DMS114 treated with DMSO at 0.1 percent for 48 hours (cell line): ENCODE data around the gene WDR64.
"Not testable (repeated sequence)": the region's sequence is repeated elsewhere in the genome, so short reads cannot be mapped to it uniquely, and the experiment has no call there.

Experiments used
- DNase-seq: peaks from one replicate; lab custom pipeline; 2025; ENCODE audit not compliant: unreplicated experiment; lab: John Stamatoyannopoulos, UW

Gene WDR64

DNA sequence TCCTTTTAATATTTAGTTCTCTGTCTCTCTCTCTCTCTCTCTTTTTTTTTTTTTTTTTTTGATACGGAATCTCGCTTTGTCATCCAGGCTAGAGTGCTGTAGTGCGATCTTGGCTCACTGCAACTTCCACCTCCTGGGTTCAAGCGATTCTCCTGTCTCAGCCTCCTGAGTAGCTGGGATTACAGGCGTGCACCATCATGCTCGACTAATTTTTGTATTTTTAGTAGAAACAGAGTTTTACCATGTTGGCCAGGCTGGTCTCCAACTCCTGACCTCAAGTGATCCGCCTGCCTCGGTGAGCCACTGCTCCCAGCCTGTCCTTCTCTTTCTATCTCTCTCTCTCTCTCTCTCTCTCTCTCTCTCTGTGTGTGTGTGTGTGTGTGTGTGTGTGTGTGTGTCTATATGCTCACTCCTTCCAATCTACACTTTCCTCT lies 83.4 kb downstream of the WDR64 start:
- not testable (repeated sequence) for DNase-seq

DNA sequence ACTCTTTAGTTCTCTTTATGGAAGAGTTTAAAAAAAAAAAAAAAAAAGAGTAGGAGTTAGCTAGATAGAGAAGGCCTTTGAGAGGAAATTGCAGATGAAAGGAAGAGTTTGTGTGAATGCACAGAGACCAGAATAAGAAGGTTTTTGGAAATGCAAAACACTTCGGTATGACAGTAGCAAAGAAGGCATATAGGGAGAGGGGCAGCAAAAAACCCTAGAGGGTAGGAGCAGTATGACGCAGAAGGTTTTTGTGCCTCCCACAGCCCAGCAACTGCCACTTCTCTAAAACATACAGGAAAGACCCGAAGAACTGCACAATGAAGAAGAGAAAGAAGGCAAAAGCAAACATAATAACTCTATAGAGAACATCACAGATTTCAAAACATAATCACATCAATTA lies 84.3 kb downstream of the WDR64 start:
- no peak for DNase-seq

DNA sequence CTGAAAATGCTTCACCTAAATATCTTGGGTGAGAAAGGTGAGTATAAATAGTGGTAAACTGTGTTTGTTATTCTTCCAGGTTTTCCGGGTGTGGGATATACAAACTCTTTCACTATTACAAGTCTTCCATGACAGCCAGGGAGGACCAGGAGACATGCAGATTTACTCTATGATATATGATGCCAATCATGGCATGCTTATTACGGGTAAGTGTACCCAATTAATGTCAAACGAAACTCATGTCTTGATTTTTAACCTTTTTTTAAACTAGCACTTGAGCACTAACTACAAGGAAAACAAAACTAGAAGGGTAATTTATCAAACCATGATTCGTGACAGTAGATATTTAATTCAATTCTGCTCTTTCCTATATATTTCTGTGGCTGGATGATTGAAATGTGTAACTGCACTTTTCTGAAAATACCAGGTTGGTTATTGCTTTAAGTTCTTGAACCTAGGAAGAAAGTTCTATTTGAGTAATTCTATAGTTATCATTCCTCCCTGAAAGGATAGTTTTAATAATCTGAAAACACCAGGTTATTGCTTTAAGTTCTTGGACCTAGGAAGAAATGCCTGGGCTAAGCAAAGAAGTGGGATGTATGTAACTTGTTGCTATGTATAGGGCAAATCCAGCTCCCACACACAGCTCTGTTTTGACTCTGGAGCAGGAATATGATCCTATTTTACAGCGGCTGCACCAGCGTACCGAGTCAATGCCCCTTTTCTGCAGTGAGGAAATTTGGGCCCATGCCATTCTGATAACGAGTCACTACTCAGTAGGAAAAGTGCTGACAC lies 86.4 kb downstream of the WDR64 start:
- DNase-seq = no peak

DNA sequence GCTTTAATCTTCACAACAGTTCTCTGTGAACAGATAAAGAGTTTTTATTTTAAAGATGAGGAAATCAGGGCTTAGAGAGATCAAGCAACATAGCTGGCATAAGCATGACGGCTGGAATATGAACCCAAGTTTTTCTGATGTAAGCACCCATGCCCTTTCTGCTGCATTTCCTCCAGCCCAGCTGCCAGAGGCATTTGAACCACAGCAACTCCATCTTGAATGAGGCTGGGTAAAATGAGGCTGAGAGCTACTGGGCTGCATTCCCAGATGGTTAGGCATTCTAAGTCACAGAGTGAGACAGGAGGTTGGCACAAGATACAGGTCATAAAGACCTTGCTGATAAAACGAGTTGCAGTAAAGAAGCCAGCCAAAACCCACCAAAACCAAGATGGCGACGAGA lies 90.0 kb downstream of the WDR64 start:
- no peak for DNase-seq

DNA sequence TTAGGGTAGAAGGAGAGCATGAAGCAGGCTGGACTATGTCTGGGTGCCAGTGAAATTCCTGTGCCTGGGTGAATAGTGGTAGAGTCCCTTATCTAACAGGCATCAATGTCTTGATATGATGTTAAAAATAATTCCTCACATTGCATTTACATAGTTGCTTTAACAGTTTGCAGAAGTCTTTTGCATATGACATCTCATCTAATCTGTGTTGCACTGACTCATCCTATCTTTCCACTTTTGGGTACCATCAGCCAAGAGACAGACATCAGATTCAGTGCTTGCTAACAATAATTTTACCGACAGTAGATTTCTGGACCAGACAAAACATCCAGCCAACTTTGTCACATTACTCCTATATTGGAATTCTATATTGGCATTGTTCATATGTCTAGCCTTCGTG lies 92.5 kb downstream of the WDR64 start:
- no peak for DNase-seq

DNA sequence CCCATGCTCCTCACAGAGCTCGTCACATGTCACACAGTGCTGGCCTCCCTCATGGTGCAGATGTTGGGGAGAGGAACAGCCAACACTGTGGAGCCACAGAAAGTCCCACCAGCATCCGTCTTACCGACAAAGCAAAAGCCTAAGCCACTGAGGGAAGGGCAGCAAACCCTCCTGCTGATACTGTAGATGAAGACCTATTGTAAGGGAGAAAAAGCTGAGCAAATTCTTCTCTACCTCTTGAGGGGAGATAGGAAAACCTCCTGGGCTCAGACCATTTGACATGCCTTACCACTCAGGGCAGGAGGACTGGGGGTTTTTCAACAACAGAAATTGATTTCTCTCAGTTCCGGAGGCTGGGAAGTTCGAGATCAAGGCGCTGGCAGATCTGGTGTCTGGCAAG lies 95.9 kb downstream of the WDR64 start:
- no peak for DNase-seq

DNA sequence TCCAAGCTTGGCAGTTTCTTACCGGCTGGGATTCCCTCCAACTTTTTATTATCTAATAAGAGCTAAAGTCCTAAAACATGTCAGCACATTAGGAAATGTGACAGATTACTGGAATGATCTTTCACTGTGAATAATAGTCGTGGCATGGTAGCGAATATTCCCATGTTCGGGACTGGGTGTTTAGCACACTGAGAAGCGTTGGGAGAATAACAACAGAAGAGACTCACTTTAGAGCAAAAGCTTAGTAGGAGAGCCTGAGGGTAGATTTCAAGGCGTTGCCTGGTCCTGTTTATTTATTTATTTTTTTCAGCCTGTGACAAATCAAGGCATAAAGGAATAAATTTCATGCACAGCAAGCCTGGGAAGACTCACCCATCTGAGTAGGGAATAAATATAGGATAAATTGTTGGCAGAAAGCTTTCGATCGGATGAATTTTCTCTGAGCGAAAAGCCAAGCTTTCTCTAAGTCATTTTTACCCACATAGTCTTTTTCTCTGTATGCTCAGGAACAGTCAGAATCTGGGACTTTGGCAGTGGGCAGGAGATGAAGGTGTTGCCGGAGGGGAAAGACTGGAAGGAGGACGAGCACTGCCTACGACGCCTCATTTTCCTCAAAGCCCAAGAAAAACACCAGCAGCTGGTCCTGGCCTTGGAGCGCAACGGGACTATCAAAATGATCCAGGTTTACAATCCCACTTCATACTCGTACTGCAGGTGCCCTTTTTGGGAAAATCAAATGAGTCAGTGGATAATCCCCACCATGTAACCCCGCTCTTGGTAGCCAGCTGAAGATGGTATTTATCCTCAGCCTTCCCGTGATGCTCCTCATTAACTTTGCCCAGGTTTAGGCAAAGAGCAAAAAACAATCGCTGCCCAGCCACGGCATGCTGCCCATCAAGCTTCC lies 97.2 kb downstream of the WDR64 start:
- DNase-seq = no peak

DNA sequence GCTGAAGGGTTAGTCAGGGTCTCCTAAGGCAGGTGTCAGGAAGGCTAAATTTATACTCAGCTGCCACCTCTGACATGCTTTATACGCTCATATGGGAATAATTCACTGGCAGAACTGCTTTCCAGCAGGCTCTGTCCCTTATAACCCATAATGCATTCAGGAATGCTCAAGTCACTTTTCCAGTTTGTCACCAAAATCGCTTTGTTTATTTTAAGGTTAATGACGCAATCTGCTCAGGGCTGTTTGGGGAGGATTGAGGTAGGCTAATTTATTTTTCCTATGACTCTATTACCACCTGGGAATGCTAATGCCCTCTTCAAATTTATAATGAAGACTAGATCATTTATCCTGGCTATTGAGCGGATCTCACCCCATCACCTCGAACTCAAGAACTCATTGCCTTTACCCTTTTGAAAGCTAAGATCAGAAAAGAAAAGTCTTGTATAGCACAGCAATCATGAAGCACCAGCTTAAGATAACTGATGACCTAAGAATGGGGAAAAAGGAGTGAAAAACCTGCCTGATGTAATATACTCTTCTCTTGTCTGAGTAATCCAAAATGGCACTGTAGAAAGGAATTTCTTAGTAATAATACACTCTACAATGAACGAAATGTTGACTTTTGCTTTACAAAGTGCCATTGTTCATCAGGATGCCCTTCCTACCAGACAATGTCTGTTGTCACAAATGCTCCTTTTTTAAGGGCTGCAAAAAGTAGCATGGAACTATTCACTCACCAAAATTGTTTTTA lies 98.0 kb downstream of the WDR64 start:
- DNase-seq = no peak

DNA sequence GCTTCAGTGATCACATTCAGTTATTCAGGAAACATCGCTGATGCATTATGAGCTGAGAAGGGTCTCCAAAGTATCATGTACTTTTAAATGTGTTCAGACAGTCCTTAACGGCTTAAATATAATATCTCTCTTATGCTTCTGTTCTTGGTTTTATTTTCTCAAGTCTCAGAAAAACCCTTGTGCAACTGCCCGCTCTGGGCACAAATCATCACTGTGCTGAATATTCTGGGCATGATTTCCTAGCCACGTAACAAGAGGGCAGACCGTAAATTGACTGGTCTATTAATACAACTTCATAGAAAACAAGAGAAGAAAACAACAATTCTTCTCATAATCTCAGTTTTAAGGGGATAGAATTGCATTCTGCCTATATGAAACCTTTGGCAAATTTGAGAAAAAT lies 99.4 kb downstream of the WDR64 start:
- no peak for DNase-seq

DNA sequence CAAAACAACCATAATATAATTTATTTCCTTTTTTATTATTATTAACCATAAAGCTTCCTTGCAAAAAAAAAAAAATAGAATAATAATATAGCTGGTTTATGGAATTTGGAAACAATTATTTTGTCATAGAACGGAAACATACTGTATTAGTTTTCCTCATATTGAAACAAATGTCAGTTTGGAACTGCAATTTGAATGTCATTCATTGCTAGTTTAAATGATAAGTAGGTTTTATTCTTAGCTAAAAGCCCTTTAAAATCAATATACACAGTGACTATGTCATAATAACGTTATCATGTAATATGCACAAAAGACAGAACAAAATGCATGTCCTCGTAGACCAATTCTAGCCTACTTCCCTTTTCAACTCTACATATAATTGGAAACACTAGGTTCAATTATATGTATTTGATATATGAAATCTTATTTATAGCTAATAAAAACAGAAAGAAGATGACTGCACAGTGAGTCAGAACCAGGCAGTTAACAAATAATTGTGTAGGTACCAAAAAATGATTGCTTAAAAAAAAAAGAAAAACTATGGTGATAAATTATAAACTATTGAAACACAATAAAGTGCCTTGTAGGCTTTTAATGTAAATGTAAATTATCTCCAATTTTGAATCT lies 110.7 kb downstream of the WDR64 start:
- no peak for DNase-seq

DNA sequence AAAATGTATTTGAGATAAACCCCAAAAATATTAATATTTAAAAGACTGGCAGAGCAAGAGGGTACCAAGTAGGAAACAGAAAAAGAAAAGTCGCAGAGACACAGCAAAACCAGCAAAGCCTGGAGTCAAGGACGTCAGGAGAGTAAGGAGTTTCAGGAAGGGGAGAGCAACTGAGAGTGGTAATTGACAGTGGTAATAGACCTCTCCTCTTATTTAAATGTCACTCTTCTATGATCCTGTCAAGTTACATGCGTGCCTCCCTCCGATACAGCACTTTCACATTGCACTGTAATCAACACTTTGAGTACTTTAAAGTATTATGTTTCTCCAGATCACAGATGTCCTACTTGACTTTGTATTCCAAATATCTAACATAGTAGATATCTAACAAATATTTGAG lies 113.3 kb downstream of the WDR64 start:
- DNase-seq = no peak

DNA sequence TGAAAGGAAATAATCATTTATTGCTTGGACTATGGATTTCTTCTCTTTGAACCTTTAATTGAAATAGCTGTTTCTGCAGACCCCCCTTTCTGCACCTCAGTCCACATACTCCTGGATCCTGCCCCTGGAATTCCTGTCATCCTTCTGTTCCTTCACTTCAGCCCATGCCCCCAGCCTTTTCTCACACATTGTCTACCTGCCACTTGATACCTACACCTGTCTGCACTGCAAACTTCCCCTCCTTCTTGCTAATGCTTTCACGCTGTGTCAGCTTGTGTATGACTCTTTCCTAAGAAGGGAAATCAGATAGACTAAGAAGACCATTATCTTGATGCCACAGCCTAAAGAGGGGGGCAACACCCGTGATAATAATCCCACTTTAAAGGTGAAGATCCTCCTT lies 115.7 kb downstream of the WDR64 start:
- no peak for DNase-seq

DNA sequence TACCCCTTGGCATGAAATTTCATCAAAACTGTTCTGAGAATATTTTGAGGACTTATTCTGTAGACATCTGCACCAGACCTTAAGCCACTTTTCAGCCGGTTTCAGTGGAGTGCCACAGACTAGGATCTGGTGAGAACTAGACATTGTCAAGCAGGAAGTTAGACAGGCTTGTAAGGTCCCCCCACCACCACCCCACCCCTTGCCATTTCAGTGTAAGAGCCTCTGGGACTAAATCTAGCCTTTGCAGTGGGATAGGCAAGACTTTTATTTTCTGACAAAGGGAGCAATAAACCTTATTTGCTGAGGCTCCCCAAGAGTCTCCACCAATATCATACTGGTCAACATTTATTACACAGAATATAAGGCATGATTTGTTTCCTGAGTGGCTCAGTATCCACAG lies 118.0 kb downstream of the WDR64 start:
- no peak for DNase-seq

DNA sequence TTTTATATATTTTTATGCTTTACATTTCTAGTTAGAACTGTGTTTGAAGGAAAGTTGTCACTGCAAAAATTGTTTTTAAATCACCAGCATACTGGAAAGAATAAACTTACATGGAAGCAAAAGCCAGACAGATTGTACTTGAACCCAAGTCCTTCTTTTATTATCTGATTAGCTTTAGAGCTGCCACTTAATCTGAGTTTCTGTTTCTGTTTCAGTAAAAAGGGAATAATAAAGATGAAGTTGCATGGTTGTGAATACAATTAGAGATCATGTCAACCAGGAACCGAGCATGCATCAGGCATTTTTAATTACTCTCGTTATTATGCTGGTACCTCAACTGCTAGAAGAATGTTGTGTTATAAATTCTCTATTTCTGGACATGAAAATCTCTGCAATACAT lies 119.0 kb downstream of the WDR64 start:
- DNase-seq = no peak

DNA sequence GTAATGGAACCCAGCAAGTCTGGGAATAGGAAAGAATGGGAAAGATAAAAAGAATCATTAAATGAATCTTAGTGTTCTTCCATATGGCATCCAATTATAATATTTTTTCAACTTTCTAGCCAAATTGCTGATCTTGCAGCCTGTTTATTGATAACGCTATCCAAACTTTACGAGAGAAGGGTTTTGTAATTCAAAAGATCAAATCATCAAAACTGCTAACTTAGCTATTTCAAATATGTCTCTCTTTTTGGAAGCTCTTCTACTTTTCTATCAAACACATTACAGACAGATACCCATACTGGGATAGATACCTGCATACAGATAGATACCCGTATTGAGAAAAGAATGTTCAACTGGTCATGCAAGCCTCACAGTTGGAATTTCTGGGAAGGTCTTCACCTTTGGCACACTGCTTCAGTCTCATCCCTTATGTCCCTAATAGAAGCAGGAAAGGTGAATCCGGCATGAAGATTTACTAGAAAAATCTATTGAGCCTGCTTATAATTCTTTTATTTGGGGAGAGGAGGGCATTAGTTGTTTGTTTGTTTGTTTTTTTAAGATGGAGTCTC lies 120.9 kb downstream of the WDR64 start:
- no peak for DNase-seq

DNA sequence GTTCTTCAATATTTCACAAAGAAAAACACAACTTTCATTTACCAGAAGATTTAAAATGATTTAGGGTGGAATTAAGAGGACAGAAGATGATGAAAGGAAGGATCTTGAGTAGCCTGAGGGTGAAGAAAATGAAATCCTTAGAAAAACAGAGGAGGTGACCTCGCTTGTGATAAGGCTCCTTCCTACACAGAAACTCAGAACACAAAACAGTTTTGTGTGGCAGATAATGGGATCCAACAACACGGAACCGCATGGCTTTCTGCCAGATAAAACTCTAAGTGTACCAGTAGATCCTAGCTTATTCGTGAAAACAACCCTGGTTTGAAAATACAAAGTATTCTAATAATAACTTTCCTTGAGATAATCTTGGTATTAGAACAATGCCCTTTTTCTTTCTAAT lies 121.9 kb downstream of the WDR64 start:
- no peak for DNase-seq

DNA sequence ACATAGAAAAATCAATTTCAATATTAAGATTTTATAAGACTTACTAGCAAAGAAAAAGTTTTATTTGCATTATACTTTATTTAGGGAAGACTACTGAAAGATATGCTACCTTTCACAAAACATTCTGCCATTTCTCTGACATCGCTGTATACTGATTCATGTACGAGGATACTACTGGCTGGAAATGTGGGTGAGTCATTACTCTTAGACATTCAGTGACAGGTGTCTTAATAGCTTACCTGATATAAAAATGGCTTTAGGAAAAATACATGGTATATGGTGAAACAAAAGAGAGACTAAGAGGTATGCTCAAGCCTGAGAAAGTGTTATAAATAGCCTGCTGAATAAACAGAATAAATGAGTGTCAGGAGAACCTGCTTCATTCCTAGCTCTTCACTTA lies 122.9 kb downstream of the WDR64 start:
- no peak for DNase-seq

DNA sequence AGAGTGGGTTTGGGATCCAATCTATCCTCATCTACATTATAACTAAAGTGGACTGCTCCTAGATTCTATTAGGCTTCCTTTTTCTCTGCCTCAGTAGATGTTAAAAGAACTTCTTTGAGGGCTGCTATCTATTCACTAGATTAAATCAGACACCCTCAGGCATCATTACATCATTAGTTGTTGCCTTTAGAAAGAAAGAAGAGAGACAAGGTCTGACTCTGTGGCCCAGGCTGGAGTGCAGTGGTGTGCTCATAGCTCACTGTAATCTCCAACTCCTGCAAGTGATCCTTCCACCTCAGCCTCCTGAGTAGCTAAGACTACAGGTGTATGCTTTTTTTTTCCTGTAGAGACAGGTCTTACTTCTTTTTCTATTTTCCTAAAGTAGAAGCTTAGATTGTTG lies 124.8 kb downstream of the WDR64 start:
- no peak for DNase-seq

DNA sequence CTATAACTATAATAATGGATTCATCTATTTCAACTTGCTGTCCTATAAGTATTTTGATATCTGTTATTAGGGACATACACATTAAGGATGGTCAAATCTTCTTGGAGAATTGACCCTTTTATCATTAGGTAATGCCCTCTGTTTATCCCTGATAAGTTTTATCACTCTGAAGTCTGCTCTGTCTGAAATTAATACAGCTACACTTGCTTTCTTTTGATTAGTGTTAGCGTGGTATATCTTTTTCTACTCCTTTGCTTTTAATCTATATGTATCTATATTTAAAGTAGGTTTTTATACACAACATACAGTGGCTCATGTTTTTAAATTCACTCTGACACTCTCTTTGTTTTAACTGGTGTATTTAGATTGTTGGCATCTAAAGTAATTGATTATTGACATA lies 126.0 kb downstream of the WDR64 start:
- no peak for DNase-seq

DNA sequence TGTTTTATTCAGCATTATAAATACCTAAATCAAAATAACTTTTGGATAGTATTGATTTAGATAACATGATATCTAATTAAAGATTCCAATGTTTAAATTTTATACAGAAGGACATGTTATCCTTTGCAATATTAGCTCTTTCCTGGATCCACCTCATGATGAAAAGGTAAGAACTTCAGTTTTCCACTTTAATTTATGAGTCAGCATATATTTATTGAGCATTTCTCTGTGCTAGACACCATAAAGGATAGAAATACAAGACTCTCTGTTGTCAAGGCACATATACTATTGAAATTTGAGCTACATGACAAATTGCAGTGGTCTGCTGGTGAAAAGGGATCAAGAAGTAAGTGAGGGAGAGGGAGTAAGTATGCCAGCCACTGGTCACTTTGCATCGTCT lies 127.8 kb downstream of the WDR64 start:
- DNase-seq = no peak

DNA sequence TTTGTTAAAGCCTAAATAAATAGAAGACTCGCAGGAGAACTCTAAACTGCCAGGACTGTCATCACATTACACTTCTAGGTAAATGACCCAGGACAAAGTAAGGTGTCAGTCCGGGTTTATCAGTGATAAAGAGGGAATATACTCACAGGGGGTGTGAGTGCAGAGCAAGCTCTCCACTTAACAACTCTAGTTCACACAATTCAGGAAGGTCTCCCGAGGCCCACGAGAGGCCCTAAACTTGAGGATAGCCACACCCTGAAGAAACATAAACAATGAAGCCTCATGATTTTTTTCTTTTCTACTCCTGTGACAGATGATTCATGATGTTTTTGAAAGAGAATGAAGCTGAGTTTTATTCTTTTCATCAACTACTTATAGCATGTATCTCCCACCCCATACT lies 130.3 kb downstream of the WDR64 start:
- no peak for DNase-seq
